Lung (tissue), 12 donors: ENCODE measurements around the gene MED7. TPM values are rescaled to one million over a fixed set of nuclear protein-coding genes. Genes with fewer than 3 reads are reported as not detected.

Experiments used
- ATAC-seq: fragments of 200-7000 bp; cut with Tn5 transposase; one replicate; pipeline ENCODE4 v1.9.1; 2020; ENCODE audit warnings: moderate number of reproducible peaks; ENCODE audit not compliant: insufficient read depth, low FRiP score
- DNase-seq, 3 donors: peaks; one replicate each; pipeline ENCODE4 v3.0.0-alpha.2; 2013 to 2017
- H3K27ac ChIP-seq, 2 donors: one replicate each; pipeline ENCODE4 v1.5.1; 2013; ENCODE audit warnings: mild to moderate bottlenecking in 2 of 2, moderate library complexity in 2 of 2, control low read depth in 1 of 2, inconsistent platforms in 1 of 2, low read depth in 1 of 2, low read length in 1 of 2
- H3K27me3 ChIP-seq, 3 donors: one replicate each; pipeline ENCODE4 v1.5.1; 2013; ENCODE audit warnings: low read length in 2 of 3; ENCODE audit not compliant: control insufficient read depth in 3 of 3, insufficient read depth in 3 of 3
- H3K36me3 ChIP-seq, 4 donors: one replicate each; pipeline ENCODE4 v1.5.1; 2013; ENCODE audit warnings: low read length in 4 of 4, mild to moderate bottlenecking in 1 of 4, moderate library complexity in 1 of 4; ENCODE audit not compliant: control insufficient read depth in 4 of 4, insufficient read depth in 4 of 4
- H3K4me1 ChIP-seq, 5 donors: one replicate each; pipeline ENCODE4 v1.5.1; 2013; ENCODE audit warnings: low read length in 5 of 5, mild to moderate bottlenecking in 2 of 5, moderate library complexity in 1 of 5; ENCODE audit not compliant: control insufficient read depth in 5 of 5, insufficient read depth in 5 of 5
- H3K4me3 ChIP-seq: one replicate; pipeline ENCODE4 v1.5.1; 2013; ENCODE audit warnings: mild to moderate bottlenecking, control low read depth, moderate library complexity
- H3K9ac ChIP-seq, 2 donors: one replicate each; pipeline ENCODE4 v1.5.1; 2013; ENCODE audit warnings: low read length in 2 of 2, control low read depth in 1 of 2; ENCODE audit not compliant: insufficient read depth in 1 of 2
- H3K9me3 ChIP-seq, 4 donors: one replicate each; pipeline ENCODE4 v1.5.1; 2013; ENCODE audit warnings: low read length in 3 of 4, mild to moderate bottlenecking in 1 of 4, moderate library complexity in 1 of 4; ENCODE audit not compliant: control insufficient read depth in 4 of 4, insufficient read depth in 3 of 4
- WGBS, 2 donors: extraction: QIAGEN DNeasy Blood & Tissue Kit; methylation state at CpG; one replicate each; pipeline ENCODE4 v1.1.7; 2013; 5-methylcytosine and 5-hydroxymethylcytosine counted together
- polyA plus RNA-seq, 2 donors: library from polyadenylated mRNA; stranded (reverse); fragments of 200-250 nt; gene quantifications; one replicate each; pipeline ENCODE4 v1.2.1, GENCODE V29; 2013
- total RNA-seq, 2 donors: library from RNA; depleted of rRNA in 1 of 2; stranded (reverse); fragments of >200 nt in 1 of 2; gene quantifications; one replicate each; pipeline ENCODE4 v1.2.1, GENCODE V29; 2014 to 2021
- TF ChIP-seq, protein P1 (sequence below): IDR thresholded peaks from 2 replicates; pipeline ENCODE4 v1.5.1; 2012; ENCODE audit warnings: mild to moderate bottlenecking; ENCODE audit errors: control extremely low read depth, extremely low read depth
- donor health status: control.
- donor health status: control.
- donor health status: Bipolar disorder and iron deficiency.
- donor health status: healthy.
- donor health status: DM: yes; HTN: yes; CAD: no.

The MED7 gene
- total and polyA plus RNA-seq, 4 donors = 9.3 to 16.1 (median 12.9) TPM

DNA sequence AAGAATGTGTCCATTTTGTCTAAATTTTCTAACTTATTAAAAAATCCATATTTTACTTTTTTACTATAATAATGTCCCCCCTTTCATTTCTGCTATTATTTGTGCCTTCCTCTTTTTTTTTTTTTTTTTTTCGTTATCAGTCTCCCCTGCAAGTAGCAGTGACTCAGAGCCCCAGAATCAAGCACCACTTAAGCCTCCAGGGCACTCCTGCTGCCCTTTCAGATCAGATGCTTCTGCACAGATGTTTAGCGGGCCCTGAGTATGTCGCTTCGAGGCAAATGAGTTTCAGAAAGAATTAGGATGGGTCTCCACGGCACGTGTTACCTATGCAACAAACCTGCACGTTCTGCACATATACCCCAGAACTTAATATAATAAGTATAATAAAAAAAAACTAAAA is 11.7 kb downstream of the MED7 start:
- Histone ChIP-seq H3K27me3 (no peaks in the 10 kb centered on the region), H3K4me1 (peaks cover 0 to 4% (median 0%) of the 10 kb centered on the region in 5 donors), H3K36me3 (no peaks in the 10 kb centered on the region), H3K9ac (no peak overlapping the region), H3K4me3 (no peak overlapping the region), H3K27ac (no peak overlapping the region), H3K9me3 (no peaks in the 10 kb centered on the region)
- TF ChIP-seq, protein P1, sequence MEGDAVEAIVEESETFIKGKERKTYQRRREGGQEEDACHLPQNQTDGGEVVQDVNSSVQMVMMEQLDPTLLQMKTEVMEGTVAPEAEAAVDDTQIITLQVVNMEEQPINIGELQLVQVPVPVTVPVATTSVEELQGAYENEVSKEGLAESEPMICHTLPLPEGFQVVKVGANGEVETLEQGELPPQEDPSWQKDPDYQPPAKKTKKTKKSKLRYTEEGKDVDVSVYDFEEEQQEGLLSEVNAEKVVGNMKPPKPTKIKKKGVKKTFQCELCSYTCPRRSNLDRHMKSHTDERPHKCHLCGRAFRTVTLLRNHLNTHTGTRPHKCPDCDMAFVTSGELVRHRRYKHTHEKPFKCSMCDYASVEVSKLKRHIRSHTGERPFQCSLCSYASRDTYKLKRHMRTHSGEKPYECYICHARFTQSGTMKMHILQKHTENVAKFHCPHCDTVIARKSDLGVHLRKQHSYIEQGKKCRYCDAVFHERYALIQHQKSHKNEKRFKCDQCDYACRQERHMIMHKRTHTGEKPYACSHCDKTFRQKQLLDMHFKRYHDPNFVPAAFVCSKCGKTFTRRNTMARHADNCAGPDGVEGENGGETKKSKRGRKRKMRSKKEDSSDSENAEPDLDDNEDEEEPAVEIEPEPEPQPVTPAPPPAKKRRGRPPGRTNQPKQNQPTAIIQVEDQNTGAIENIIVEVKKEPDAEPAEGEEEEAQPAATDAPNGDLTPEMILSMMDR = no peak
- DNase-seq (no peak), ATAC-seq (no peak)
- 47 to 52% methylated on average over 7 of the region's 7 CpGs for WGBS, 2 donors

DNA sequence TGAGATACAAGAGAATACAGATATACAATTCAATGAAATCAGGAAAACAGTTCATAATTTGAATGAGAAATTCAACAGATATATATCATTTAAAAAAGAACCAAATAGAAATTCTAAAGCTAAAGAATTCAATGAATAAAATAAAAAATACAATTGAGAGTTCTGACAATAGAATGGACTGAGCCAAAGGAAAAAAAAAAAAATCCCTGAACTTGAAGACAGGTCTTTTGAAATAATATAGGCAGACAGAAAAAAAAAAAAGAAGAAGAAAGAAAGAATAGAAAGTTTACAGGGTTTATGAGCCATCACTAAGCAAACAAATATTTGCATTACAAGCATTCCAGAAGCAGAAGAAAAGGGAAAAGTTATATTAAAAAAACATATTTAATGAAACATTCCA is 21.0 kb downstream of the MED7 start:
- H3K4me1 ChIP-seq = no peaks in the 10 kb centered on the region
- H3K27ac ChIP-seq = no peak overlapping the region
- TF ChIP-seq, protein P1 = no peak
- no peak for ATAC-seq
- no peaks in the 10 kb centered on the region for H3K36me3 ChIP-seq
- H3K27me3 ChIP-seq = no peaks in the 10 kb centered on the region
- no peak overlapping the region for H3K9ac ChIP-seq
- no peak overlapping the region for H3K4me3 ChIP-seq
- H3K9me3 ChIP-seq = peaks cover 0 to 7% (median under 1%) of the 10 kb centered on the region in 4 donors
- no peak for DNase-seq

DNA sequence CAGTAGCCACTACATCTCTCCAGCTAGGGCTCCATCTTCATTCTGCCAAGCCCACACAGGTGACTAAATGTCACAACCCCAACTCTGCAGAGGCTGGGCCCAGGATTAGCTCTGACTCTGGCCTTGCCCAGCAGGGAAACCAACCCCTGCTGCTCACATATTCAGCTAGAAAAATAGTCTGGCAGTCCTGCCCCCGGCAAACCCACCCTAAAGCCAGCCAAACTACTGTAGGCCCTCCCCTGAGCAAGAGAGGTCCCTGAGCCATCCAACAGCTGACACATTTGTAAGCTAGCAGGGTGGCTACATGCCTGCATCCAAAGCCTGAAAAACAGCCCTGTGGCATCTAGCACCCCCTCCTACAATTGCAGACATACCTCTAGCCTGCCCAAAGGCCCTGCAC is 22.6 kb downstream of the MED7 start:
- ATAC-seq (no peak), DNase-seq (no peak)
- peaks cover 0 to 7% (median under 1%) of the 10 kb centered on the region in 4 donors for H3K9me3 ChIP-seq
- H3K27me3 ChIP-seq = no peaks in the 10 kb centered on the region
- no peak overlapping the region for H3K27ac ChIP-seq
- TF ChIP-seq, protein P1 = no peak
- H3K4me1 ChIP-seq = peaks cover 0 to 11% (median 3%) of the 10 kb centered on the region in 5 donors
- no peak overlapping the region for H3K4me3 ChIP-seq
- H3K36me3 ChIP-seq = no peaks in the 10 kb centered on the region
- no peak overlapping the region for H3K9ac ChIP-seq
- WGBS, 2 donors = 77 to 89% methylated on average over 1 of the region's 1 CpG

DNA sequence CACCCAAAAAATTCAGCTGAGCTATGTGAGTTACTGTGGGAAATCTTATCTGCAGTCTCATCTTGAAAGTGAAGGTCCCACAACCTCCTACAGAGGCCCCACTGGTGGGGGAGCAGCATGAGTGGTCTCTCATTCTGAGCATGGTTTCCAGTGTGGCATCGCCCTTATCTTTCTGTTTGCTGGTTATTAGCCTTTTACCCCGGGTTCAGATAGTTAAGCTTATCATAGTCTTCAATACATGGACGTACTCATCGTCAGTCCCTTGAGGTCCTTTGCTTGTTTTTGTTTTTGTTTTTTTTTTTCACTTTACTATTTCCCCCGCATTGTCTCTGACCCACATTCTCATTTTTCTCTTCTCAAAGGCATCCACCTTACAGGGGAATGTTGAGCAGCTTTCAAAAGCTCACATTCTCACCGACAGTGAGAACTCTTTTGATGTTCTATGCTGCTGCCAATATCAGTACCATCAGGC is 26.1 kb downstream of the MED7 start:
- 76 to 78% methylated on average over 6 of the region's 6 CpGs for WGBS, 2 donors
- Histone ChIP-seq H3K9ac (no peak overlapping the region), H3K36me3 (no peaks in the 10 kb centered on the region), H3K4me1 (peaks cover 0 to 20% (median 4%) of the 10 kb centered on the region in 5 donors), H3K27ac (no peak overlapping the region), H3K4me3 (no peak overlapping the region), H3K9me3 (peaks cover 0 to 4% (median 0%) of the 10 kb centered on the region in 4 donors), H3K27me3 (no peaks in the 10 kb centered on the region)
- ATAC-seq (no peak), DNase-seq (no peak)
- TF ChIP-seq, protein P1 = no peak
